NB4 (cell line): Measurements from ENCODE around the gene GPX7.

Experiments used
- DNase-seq: peaks from one replicate; pipeline ENCODE4 v3.0.0; 2010; ENCODE audit warnings: low read depth
- H3K4me3 ChIP-seq: one replicate; pipeline ENCODE4 v1.5.1; 2011; ENCODE audit warnings: mild to moderate bottlenecking, low read depth, low read length, moderate library complexity
- CTCF ChIP-seq: IDR thresholded peaks from one replicate; pipeline ENCODE4 v1.5.1; 2012; ENCODE audit warnings: low read depth, low read length
- MAX ChIP-seq: IDR thresholded peaks from 2 replicates; pipeline ENCODE4 v1.6.1; 2011; ENCODE audit warnings: low read depth, low read length
- MYC ChIP-seq: IDR thresholded peaks from 2 replicates; pipeline ENCODE4 v1.6.1; 2011; ENCODE audit warnings: low read depth, low read length
- POLR2A ChIP-seq: IDR thresholded peaks from 2 replicates; pipeline ENCODE4 v1.6.1; 2011; ENCODE audit warnings: mild to moderate bottlenecking; ENCODE audit not compliant: insufficient read length; ENCODE audit errors: extremely low read depth

Gene GPX7

GRCh38 chr1:52657702-52658101, 55.5 kb downstream of the GPX7 start:
- TF ChIP-seq MYC (no peak), CTCF (no peak), MAX (no peak), POLR2A (no peak)
- DNase-seq = no peak
- H3K4me3 ChIP-seq = no peak overlapping the region
